Ureter (tissue), 1 donor: ENCODE results near the gene VAMP1. TPM values are rescaled to one million over a fixed set of nuclear protein-coding genes. Genes with fewer than 3 reads are reported as not detected.
A peak's percentile ranks its signal among the peaks of the same experiment; 100 is the strongest.
"Not testable (repeated sequence)": the region's sequence is repeated elsewhere in the genome, so short reads cannot be mapped to it uniquely, and the experiment has no call there.

Experiments used
- DNase-seq: peaks from one replicate; pipeline ENCODE4 v3.0.0-alpha.2; 2020; ENCODE audit warnings: low spot score
- total RNA-seq: library from RNA; stranded (reverse); gene quantifications from one replicate; pipeline ENCODE4 v1.2.4, GENCODE V29; 2023
- donor health status: DM: yes; HTN: yes; CAD: no.

Gene VAMP1
- total RNA-seq, 1 donor from 2014 or later = 16.0 TPM

DNA sequence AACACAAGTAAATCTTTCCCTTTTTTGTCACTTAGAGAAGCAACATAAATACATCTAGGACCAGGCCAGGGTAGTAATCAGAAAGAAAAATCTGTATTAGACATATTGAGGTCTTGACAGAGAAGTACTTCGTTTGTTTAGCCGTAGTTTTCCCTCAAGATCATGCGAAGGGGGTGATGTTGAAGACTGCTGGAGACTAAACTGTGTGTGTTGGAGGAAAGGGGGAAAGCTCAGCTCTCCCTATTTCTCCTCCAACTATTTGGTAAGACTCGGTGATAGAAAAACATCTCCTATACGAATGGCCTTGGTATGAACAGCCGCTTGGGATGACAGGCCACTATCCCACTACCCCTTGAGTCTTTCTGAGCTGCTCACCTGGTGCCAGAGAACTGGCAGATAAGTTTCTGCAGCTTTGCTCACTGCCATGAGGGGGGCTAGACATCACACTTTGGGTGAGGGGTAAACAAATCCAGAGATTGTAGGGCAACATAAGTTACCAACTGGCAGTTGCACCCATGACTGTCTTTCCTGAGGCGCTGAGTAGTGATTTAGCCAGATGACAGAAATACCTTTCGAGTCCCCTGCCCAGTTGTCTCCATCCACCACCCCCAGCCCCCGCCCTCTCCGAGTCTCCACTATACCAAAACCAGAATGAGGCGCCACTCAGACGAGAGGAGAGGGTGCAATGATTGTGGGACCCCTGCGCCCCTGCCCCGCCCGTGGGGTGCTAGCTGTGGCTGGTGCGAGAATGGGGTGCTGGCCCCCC, 685 bp downstream of the VAMP1 start:
- no peak for DNase-seq

GRCh38 chr12:6469092-6469491, 1.4 kb downstream of the VAMP1 start:
- no peak for DNase-seq

- DNase-seq = no peak
Observed at GRCh38 chr12:6468283-6468575, 2.2 kb downstream of the VAMP1 start.

DNA sequence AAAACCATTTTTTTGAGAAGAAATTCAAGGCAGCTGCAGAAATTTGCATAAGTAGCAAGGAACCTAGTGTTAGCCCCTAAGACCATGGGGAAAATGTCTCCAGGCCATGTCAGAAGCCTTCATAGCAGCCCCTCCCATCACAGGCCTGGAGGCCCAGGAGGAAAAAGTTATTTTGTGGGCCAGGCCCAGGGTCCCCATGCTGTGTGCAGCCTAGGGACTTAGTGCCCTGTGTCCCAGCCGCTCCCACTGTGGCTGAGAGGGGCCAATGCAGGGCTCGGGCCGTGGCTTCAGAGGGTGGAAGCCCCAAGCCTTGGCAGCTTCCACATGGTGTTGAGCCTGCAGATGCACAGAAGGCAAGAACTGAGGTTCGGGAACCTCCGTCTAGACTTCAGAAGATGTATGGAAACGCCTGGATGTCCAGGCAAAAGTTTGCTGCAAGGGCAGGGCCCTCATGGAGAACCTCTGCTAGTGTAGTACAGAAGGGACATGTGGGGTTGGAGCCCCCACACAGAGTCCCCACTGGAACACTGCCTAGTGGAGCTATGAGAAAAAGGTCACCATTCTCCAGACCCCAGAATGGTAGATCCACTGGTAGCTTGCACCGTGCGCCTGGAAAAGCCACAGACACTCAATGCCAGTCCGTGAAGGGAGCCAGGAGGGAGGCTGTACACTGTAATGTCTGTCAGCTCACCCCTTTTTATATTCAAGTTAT, 2.8 kb downstream of the VAMP1 start:
- DNase-seq = not testable (repeated sequence)

GRCh38 chr12:6466751-6467150, 3.7 kb downstream of the VAMP1 start:
- DNase-seq = not testable (repeated sequence)

GRCh38 chr12:6466184-6466573, 4.3 kb downstream of the VAMP1 start:
- no peak for DNase-seq

DNA sequence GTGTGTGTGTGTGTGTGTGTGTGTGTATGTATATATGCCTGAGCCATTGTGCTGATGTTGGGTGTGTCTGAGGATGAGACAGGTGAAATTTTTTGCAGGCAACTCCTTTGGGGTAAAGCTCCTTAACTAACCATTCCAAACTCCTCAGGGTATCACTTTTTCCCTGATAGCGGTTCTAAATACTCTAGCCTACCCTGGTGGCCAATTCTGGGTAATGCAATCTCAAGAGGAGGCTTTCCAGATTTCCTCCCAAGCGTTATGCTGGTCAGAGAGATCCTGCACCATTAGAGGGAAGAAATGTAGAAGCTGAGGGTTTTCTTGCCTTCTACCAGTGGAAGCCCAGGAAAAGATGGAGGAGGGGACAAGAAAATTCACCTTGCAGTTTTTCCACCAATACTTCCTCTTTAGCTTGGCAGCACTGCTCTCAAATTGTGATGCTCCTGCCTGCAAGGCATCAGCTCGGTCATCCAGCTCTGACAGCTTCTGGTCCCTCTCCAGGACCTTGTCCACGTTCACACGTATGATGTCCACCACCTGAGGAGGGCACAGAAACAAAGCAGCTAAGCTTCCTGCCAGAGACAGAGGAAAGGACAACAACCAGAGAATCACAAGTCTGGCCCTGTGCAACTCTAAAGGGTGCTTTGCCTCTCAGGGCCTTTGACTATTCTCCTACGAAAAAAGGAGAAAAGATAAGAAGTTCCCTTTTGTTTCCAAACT, 4.9 kb downstream of the VAMP1 start:
- DNase-seq = peak; percentile 75

- no peak for DNase-seq
Observed at GRCh38 chr12:6464531-6464930, 5.9 kb downstream of the VAMP1 start.

GRCh38 chr12:6463858-6464257, 6.6 kb downstream of the VAMP1 start:
- no peak for DNase-seq

- no peak for DNase-seq
Observed at GRCh38 chr12:6463216-6463615, 7.3 kb downstream of the VAMP1 start.

DNA sequence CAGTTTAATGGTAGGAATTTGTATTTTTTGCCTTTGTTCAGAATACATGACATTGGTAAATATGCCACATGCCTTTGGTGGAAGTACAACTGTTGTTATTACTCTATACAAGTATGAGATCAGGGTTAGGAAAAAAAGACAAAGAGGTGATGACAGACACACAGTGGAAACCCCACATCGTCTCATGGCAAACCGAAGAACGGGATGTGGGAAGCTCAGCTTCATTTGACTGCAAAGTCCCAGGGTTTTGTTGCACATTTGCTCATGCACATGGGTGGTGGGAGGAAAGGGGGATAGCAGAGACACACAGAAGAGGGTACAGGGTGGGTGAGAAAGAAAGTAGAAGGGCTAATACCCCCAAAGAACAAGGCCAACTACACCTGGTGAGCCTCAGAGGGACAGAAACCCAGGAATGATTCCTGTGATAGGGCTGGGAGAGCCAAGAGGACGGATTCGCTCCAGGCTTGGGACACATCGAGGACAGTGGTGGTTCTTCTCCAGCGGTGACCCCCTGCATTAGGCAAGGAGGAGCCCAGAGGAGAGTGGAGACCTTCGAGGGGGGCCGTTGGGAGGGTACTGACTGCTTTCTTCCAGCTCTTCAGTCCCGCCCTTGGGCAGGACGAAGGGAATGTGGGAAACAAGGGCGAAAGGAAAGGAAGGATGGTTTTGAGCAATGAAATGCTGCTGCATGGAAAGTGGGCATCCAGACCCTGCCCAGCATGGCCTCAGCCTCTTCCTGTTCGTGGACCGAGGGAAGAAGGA, 8.1 kb downstream of the VAMP1 start:
- DNase-seq = no peak

DNA sequence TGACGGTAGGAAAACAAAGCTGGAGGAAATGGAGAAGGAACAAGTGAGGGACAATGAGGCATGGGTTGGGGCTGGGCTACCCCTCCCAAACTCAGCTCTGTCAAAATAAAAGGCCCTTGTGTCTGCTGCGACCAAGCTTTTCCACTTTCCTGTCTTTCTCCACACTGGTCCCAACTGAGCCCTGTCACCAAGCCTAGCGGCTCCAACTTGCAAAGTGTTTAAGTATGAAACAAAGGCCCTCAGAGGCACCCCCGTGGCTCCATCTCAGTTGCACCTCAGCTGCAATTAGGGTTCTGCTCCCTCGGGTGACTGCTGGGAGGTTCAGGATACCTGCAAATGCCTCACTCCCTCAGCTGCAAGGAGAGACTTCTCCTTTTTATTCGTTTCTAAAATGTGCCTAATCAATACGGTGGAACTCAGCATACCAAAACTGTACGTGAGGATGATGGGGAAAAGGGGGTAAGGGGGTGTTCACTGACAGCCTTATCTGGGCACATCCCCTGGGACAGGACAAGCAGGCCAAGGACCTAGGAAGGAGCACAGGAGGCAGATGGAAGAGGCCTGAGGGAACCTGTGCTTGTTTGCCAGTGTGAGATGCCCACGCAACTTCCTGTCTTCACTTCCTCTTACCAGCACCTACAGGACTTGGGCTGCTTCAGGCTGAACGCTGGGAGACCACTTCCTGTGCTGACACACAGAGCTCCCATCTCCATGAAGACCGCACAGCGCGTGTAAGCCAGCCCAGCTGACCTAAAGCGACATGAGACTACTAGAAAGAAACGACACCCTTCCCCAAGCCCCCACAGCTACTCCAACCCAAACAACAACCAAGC, 8.9 kb downstream of the VAMP1 start:
- DNase-seq = no peak

- no peak for DNase-seq
Observed at GRCh38 chr12:6460751-6461371, 9.6 kb downstream of the VAMP1 start.

DNA sequence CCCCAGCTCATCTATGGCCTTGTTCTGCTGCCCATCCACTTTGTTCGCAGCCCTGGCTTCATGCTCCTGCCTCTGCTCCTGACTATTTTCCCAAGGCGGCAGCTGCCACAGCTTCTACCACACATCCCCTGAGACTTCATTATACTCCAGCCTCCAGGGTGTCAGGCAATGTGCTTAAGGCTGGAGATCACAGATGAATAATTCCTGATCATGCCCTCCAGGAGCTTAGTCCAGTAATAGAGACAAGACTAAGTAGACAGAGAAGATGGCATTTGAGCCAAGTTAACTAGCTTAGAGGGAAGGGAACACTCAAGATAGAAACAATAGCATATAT, 11.5 kb downstream of the VAMP1 start:
- no peak for DNase-seq

- no peak for DNase-seq
Observed at GRCh38 chr12:6458281-6459003, 12.0 kb downstream of the VAMP1 start.

- no peak for DNase-seq
Observed at GRCh38 chr12:6457220-6457945, 13.1 kb downstream of the VAMP1 start.

DNA sequence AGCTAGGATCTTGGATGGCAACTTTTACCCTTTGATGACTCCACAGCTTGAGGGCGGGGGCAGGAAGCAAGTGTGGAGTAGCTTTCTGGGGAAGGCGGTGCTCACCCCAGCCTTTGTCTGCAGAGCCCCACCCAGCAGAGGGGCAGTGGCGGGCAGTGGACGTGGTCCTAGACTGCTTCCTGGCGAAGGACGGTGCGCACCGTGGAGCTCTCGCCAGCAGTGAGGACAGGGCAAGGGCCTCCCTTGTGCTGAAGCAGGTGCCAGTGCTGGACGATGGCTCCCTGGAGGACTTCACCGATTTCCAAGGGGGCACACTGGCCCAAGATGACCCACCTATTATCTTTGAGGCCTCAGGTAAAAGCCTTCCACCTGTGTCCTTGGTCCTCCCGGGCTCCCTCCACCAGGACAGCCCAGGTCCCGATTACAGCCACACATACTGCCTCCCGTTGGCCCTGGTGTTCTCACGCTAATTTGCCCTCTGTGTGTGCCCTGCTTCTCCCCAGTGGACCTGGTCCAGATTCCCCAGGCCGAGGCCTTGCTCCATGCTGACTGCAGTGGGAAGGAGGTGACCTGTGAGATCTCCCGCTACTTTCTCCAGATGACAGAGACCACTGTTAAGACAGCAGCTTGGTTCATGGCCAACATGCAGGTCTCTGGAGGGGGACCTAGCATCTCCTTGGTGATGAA, 17.4 kb downstream of the VAMP1 start:
- peak; percentile 69 for DNase-seq

DNA sequence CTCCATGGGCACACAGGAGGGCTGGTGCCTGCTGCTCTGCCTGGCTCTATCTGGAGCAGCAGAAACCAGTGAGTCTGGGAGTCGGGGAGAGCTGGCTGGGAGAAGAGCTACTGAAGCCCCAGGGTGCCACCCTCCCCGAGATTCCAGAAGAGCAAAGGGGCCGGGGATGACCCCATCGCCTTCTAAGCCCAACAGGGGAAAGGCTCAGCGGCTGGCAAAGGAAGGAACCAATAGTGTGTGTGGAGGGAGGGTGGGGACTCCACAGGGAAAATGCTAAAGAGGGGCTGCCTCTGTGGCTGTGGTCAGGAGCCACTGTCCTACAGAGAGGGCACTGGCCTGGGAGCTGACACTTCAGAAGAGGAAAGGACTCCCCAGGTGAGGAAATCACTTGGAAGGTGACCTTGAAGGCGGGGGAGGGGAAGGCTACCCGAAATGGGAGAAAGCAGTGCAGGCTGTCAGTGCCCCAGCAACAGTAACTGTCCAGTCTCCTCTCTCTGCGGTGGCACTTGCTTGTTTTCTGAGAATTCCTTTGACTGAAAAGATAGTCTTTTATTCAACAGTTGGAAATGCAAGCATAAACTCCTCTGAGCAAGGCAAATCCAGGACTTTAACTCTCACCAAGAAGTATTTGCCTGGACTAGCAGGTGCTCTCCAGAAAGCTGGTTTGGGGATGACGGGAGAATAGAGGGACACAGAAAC, 18.1 kb downstream of the VAMP1 start:
- DNase-seq = no peak
